Lower leg skin (tissue), 4 donors: ENCODE measurements around the gene NBAS. TPM values are rescaled to one million over a fixed set of nuclear protein-coding genes. Genes with fewer than 3 reads are reported as not detected.

Experiments
- DNase-seq, 2 donors: peaks; one replicate each; pipeline ENCODE4 v3.0.0-alpha.2; 2019; ENCODE audit warnings: low spot score in 2 of 2
- H3K4me3 ChIP-seq: fragments of 200-600 bp; sonication (generic); 2 replicates; pipeline ENCODE4 v1.5.1; 2017; ENCODE audit warnings: mild to moderate bottlenecking, low read depth; ENCODE audit not compliant: poor library complexity, severe bottlenecking
- POLR2A ChIP-seq, 2 donors: fragments of 450-650 bp; IDR thresholded peaks; one replicate each; pipeline ENCODE4 v1.6.1; 2016 to 2017; ENCODE audit warnings: antibody characterized with exemption in 2 of 2, mild to moderate bottlenecking in 1 of 2, moderate library complexity in 1 of 2
- WGBS, 2 donors: methylation state at CpG; one replicate each; pipeline ENCODE4 v1.1.5; 2018; 5-methylcytosine and 5-hydroxymethylcytosine counted together
- intact Hi-C: fragments of 100-400 bp; cut with DNase I; formaldehyde crosslinking; loops from one replicate; pipeline ENCODE4 v1.15.0; 2023; ENCODE audit warnings: low total_unique reads
- total RNA-seq, 4 donors: library from RNA; depleted of rRNA; stranded (reverse); fragments of >200 nt; gene quantifications; one replicate each; pipeline ENCODE4 v1.1.0, GENCODE V29; 2016
- TF ChIP-seq, protein P1 (sequence below), 3 donors: fragments of 450-650 bp; IDR thresholded peaks; one replicate each; pipeline ENCODE4 v1.5.1; 2016; ENCODE audit warnings: antibody characterized with exemption in 3 of 3, mild to moderate bottlenecking in 3 of 3, moderate library complexity in 2 of 3

Gene NBAS
- total RNA-seq, 4 donors from 2014 or later, result 26.6 to 40.2 (median 38.3) TPM

DNA sequence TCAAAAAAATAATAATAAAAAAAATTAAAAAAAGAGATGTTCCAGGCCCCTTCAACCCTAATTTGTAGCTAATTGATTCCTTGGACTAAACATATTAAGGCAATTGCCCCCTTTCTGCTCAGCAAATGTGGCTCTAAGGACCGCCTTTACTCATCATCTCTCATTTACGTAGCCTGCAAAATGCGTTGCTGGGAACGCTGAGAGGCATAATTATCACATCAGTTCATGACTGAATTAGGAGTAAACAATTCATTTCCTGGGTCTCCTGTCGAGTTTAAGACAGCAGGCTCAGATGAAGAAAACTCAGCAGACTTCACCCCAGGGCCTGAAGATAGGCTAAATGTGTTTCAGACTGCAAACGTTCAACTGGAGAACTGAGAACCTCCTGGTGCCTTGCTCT is 413.5 kb downstream of the NBAS start:
- DNase-seq, result no peak
- 72 to 78% methylated on average over 6 of the region's 6 CpGs for WGBS, 2 donors
- TF ChIP-seq POLR2A (IDR thresholded peaks at IDR 0.05), result no peak
- TF ChIP-seq, protein P1, sequence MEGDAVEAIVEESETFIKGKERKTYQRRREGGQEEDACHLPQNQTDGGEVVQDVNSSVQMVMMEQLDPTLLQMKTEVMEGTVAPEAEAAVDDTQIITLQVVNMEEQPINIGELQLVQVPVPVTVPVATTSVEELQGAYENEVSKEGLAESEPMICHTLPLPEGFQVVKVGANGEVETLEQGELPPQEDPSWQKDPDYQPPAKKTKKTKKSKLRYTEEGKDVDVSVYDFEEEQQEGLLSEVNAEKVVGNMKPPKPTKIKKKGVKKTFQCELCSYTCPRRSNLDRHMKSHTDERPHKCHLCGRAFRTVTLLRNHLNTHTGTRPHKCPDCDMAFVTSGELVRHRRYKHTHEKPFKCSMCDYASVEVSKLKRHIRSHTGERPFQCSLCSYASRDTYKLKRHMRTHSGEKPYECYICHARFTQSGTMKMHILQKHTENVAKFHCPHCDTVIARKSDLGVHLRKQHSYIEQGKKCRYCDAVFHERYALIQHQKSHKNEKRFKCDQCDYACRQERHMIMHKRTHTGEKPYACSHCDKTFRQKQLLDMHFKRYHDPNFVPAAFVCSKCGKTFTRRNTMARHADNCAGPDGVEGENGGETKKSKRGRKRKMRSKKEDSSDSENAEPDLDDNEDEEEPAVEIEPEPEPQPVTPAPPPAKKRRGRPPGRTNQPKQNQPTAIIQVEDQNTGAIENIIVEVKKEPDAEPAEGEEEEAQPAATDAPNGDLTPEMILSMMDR (IDR thresholded peaks at IDR 0.05), result no peak
- intact Hi-C loops, result no loop called here
- H3K4me3 ChIP-seq, result no peak overlapping the region

DNA sequence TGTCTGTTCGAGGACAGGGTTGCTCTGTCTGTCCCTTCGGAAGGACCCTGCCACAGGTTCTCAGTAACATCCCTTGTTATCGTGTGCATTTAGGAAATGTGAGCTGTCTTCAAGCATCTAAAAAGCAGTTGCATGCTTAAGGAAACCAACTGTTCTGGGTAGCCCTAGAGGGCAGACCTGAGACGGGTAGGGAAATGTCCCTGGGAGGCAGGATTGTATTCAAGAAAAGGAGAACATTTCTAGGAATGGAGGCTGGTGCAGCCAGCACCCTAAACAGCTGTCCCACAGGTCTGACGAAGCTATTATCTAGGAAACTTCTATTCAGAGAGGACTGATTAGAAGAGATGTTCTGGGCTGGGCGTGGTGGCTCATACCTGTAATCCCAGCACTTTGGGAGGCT is 414.2 kb downstream of the NBAS start:
- TF ChIP-seq, protein P1 (IDR thresholded peaks at IDR 0.05), result no peak
- TF ChIP-seq POLR2A (IDR thresholded peaks at IDR 0.05), result no peak
- intact Hi-C loops, result no loop called here
- WGBS, 2 donors, result 87 to 93% methylated on average over 6 of the region's 6 CpGs
- H3K4me3 ChIP-seq, result no peak overlapping the region
- no peak for DNase-seq

DNA sequence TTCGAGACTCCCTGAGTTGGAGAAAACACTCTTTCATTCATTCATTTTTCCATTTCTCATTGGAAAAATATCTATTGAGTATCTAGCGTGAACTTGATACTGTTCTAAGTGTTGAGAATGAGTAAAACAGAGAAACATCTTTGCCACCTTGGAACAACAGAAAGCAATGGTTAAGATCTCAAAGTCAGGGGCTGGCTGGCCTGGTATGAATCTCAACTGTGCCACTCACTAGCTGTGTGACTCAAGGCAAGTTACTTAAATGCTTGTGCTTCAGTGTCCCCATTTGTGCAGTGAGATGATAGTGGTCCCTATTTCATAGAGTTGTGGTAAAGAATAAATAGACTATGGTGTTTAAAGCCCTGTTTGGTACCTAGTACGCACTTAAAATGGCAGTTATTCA is 415.2 kb downstream of the NBAS start:
- 73 to 94% methylated on average over 3 of the region's 3 CpGs for WGBS, 2 donors
- intact Hi-C loops, result no loop called here
- TF ChIP-seq, protein P1 (IDR thresholded peaks at IDR 0.05), result no peak
- no peak for TF ChIP-seq POLR2A (IDR thresholded peaks at IDR 0.05)
- no peak for DNase-seq
- H3K4me3 ChIP-seq, result no peak overlapping the region

DNA sequence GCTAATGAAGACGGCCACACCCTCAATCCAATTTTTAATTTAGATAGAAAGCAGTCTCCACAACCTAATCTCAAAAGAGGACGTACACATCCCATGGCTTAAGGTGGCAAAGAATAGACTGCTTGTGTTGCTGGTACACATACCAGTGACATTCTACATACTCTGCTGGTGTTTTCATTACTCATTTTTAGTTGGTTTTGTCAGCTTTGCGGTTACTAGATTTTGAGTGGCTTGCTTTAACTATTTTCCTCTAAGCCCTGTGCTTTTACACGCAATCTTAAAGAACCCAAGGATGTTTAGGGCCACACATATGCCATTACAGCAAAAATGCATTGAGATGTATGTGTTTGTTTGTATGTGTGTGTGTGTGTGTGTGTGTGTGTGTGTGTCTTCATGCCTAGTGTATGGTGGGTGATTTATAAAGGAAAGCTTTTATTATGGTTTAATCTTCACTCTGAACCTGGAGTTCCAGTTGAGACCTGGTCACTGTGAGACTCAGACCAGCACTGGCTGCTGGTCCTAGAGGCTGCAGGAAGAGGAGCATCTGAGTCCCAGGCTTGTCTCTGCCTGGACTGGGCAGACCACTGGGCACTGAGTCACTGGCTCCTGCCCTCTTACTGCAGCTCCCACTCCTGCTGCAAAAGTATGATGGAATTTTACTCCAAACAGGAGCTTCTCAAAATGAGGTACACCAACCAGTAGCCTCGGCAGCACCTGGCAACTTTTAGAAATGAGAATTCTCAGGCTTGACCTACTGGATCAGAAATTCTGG is 415.9 kb downstream of the NBAS start:
- TF ChIP-seq POLR2A (IDR thresholded peaks at IDR 0.05), result no peak
- TF ChIP-seq, protein P1 (IDR thresholded peaks at IDR 0.05), result no peak
- no peak for DNase-seq
- 90 to 94% methylated on average over 5 of the region's 5 CpGs for WGBS, 2 donors
- intact Hi-C loops, result no loop called here
- H3K4me3 ChIP-seq, result no peak overlapping the region

DNA sequence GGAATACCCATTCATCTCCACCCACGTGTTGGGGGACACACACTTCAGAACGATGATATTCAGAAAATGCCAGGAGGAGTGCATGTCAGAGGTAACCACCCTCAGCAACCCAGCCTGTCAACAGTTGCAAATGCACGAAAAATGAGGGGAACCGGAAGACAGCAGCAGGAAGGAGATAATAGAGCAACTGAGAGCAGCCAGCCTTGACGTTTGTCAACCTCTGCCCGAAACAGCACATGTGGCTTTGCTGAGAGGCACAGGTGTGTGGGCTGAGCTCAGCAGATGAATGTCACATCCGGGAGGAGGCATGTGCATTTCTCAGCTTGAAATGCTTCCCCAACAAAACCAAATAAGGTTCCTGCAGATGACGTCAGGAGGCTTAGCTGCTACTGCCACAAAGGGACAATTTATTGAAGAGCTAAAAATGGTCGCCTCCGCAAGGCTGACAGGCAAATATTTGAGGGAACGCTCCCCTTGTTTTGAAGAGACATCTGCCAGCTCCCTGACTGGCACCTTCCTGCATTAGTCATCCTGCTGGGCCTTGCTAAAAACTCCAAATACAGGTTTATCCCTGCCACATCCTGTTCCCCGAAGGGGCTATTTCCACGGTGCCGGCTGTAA is 419.0 kb downstream of the NBAS start:
- 21 to 30% methylated on average over 14 of the region's 14 CpGs for WGBS, 2 donors
- no peak for DNase-seq
- intact Hi-C loops, result no loop called here
- no peak for TF ChIP-seq POLR2A (IDR thresholded peaks at IDR 0.05)
- TF ChIP-seq, protein P1 (IDR thresholded peaks at IDR 0.05), result peak in 1 of 3 donors; percentile 19
- H3K4me3 ChIP-seq, result no peak overlapping the region
